Subcutaneous abdominal adipose tissue (tissue), 5 donors: Measurements from ENCODE around the gene KCNH1.

Source experiments
- H3K27ac ChIP-seq: one replicate; pipeline ENCODE4 v1.7.0; 2013; ENCODE audit warnings: low read depth, mild to moderate bottlenecking, inconsistent platforms, low read length, moderate library complexity
- H3K27me3 ChIP-seq, 5 donors: one replicate each; pipeline ENCODE4 v1.7.0; 2013; ENCODE audit warnings: low read length in 5 of 5, inconsistent platforms in 1 of 5; ENCODE audit not compliant: control insufficient read depth in 5 of 5, insufficient read depth in 4 of 5
- H3K36me3 ChIP-seq, 5 donors: one replicate each; pipeline ENCODE4 v1.7.0; 2013; ENCODE audit warnings: low read length in 5 of 5; ENCODE audit not compliant: control insufficient read depth in 5 of 5, insufficient read depth in 5 of 5
- H3K4me1 ChIP-seq, 5 donors: one replicate each; pipeline ENCODE4 v1.7.0; 2013; ENCODE audit warnings: low read length in 5 of 5, mild to moderate bottlenecking in 3 of 5, moderate library complexity in 1 of 5; ENCODE audit not compliant: control insufficient read depth in 5 of 5, insufficient read depth in 5 of 5
- H3K4me3 ChIP-seq, 5 donors: one replicate each; pipeline ENCODE4 v1.7.0; 2013; ENCODE audit warnings: low read length in 5 of 5, low read depth in 1 of 5
- H3K9ac ChIP-seq, 5 donors: one replicate each; pipeline ENCODE4 v1.7.0; 2013; ENCODE audit warnings: low read length in 5 of 5, mild to moderate bottlenecking in 4 of 5, moderate library complexity in 3 of 5
- H3K9me3 ChIP-seq, 5 donors: one replicate each; pipeline ENCODE4 v1.7.0; 2013; ENCODE audit warnings: low read length in 5 of 5; ENCODE audit not compliant: control insufficient read depth in 5 of 5
- donor health status: healthy.
- donor health status: healthy.
- donor health status: healthy.
- donor health status: healthy.
- donor health status: healthy.

KCNH1 gene

DNA sequence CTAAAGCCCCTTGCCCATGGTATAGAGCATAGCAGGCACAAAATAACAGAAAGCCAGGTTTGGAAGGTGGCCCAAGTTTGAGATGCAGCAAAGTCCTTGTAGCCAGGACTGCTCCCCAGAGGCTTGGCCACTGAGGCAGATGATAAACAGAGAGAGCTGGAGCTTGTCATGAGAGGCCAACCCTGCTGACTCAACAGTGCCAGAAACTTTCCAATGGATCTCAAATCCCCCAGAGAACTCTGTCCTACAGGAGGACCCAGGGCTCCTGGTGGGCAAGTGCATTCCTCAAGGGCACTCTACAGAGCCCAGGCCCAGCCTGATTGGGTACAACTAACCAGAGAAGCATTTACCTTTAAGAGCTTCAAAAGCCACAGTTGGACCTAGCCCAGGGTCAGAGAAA, 280.7 kb downstream of the KCNH1 start:
- no peaks in the 10 kb centered on the region for H3K4me1 ChIP-seq
- no peak overlapping the region for H3K27ac ChIP-seq
- H3K4me3 ChIP-seq = no peak overlapping the region
- no peak overlapping the region for H3K9ac ChIP-seq
- no peaks in the 10 kb centered on the region for H3K36me3 ChIP-seq
- no peaks in the 10 kb centered on the region for H3K9me3 ChIP-seq
- no peaks in the 10 kb centered on the region for H3K27me3 ChIP-seq

DNA sequence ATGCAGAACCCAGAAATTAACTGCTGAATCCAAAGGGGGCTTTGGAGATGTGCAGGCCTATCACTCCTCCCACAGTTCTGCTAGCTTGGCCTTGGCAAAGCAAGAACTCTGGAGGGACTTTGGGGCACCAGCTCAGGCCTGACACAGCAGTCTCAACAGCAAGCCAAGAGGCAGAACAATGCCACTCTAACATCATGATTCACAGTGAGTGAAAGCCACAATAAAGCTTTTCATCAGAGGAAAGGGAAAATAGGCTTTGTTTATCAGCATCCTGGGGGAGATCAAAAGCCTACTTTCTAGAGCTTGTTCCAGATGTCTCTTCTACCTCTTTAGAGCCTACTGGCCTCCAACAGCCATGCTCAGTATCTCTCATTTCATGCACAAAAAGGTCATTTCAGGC, 283.4 kb downstream of the KCNH1 start:
- no peaks in the 10 kb centered on the region for H3K4me1 ChIP-seq
- no peak overlapping the region for H3K4me3 ChIP-seq
- H3K9me3 ChIP-seq = no peaks in the 10 kb centered on the region
- no peaks in the 10 kb centered on the region for H3K27me3 ChIP-seq
- no peak overlapping the region for H3K27ac ChIP-seq
- H3K9ac ChIP-seq = no peak overlapping the region
- no peaks in the 10 kb centered on the region for H3K36me3 ChIP-seq

DNA sequence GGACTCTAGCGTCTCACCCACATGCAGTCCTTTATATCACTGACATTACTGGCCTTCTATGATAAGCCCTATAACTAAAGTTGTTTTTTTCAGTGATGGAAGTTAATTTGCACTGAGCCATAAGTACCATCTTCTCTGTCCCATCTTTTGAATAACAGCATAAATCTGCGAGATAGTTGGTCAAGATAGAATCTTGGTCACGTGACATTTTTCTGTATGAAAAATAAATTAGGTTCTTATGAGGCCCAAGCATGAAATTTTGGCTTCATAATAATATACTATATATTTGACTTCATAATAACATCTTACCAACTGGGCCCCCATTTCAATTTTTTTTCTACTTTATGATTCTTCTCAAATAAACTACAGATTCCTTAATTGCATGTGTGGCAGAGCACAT, 285.5 kb downstream of the KCNH1 start:
- Histone ChIP-seq H3K27me3 (no peaks in the 10 kb centered on the region), H3K27ac (no peak overlapping the region), H3K4me1 (no peaks in the 10 kb centered on the region), H3K9ac (no peak overlapping the region), H3K36me3 (no peaks in the 10 kb centered on the region), H3K4me3 (no peak overlapping the region), H3K9me3 (no peaks in the 10 kb centered on the region)

DNA sequence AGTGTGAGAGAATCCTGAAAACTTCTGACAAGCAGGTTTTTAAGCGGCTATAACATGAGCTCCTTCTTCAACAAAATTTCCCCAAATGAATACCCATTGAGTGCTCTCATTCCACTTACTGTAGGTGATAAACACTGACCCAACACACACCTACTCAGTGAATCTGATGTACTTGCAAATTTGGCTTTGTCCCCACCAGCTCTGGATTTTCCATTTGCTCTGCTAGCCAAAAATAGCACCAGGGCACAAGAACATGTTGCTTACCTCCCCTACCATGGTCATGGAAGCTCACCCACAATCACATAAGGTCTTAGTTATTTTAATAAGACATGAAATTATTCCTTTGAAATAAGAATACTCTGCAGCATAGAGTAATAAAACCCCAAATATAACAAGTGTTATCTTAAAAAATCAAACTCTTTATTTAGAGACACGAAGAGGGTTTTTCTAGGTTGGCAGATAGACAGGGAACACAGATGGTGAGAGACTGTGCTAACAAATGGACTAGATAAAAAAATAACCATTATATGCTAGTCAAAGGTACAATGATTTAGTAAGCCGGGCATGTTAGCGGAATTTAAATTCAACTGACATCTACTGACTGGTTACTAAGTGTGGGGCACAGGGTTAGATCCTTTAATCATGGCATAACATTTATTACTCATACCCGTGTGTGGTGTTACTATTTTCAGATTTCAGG, 291.9 kb downstream of the KCNH1 start:
- Histone ChIP-seq H3K27me3 (no peaks in the 10 kb centered on the region), H3K36me3 (no peaks in the 10 kb centered on the region), H3K4me1 (no peaks in the 10 kb centered on the region), H3K9me3 (peaks cover 0 to 7% (median 0%) of the 10 kb centered on the region in 5 donors), H3K27ac (no peak overlapping the region), H3K9ac (no peak overlapping the region), H3K4me3 (no peak overlapping the region)

DNA sequence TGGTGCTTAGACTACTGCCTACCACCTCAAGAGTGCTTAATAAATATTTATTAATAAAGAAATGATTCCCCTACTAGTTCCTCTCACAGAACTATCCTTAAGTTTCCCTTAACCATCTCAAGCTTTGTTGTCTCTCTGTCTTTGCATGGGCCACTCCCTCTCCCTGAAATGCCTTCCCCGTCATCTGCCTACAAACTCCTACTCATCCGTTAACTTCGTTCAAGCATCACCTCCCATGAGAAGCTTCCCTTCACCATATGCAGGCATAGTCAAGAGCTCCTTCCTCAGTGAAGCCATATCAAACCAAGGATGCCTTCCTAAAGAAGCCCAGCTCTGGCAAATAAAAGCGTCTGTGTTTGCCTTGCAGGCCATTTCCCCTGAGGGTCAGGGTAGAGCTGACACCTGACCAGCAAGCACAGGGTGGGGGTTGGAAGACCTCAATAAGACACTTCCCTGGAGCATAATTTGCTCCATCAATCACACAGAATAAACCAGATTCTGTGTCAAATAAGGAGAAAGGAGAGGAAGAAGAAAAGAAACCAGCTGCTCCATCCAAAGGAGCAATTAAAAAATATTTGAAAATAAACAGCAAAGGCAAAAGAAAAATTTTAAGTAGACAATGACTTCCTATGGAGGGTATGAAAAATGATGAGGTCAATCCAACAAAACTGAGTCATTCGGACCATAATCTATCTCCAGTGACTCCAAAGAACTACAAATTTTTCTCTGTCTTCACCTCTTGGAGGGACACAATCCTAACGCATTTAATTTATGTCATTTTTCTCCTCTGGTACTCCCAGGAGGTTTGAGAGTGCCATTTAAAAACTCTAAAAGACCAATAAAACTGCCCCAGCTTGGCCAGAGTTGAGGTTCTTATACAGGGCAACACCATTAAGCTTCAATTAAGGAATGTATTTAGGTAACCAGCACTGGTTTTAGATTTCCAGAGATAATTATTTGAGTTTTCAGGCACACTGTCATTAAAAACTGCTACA, 303.6 kb downstream of the KCNH1 start:
- Histone ChIP-seq H3K4me1 (no peaks in the 10 kb centered on the region), H3K9ac (no peak overlapping the region), H3K27ac (no peak overlapping the region), H3K27me3 (no peaks in the 10 kb centered on the region), H3K9me3 (no peaks in the 10 kb centered on the region), H3K4me3 (no peak overlapping the region), H3K36me3 (no peaks in the 10 kb centered on the region)

DNA sequence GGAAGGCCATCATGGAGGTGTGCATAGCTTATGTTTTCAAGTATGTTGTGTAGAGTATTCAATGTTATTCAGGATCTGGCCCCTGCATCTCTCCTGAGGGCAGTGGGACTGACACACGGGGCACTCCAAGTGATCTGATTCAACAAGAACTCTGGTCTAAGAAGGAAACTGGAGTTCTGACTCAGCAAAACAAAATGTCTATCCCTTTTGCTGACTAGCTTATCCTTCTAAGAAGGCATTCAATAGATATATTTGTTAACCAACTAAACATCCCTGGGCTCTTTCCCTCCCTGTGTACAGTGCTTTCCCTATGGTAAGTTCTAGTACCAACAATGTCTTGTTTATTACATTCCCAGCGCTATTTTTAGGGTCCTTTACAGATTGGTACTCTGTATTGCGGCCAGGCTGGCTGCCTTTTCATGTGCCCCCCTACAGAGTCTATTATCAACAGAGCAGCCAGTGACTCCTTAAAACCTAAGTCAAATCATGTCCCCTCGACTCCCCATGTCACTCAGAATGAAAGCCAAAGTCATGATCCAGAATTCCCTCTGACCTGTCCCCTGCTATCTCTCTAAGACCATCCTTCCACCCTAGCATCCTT, 304.9 kb downstream of the KCNH1 start:
- Histone ChIP-seq H3K4me3 (no peak overlapping the region), H3K9ac (no peak overlapping the region), H3K4me1 (no peaks in the 10 kb centered on the region), H3K27ac (no peak overlapping the region), H3K36me3 (no peaks in the 10 kb centered on the region), H3K9me3 (no peaks in the 10 kb centered on the region), H3K27me3 (no peaks in the 10 kb centered on the region)

DNA sequence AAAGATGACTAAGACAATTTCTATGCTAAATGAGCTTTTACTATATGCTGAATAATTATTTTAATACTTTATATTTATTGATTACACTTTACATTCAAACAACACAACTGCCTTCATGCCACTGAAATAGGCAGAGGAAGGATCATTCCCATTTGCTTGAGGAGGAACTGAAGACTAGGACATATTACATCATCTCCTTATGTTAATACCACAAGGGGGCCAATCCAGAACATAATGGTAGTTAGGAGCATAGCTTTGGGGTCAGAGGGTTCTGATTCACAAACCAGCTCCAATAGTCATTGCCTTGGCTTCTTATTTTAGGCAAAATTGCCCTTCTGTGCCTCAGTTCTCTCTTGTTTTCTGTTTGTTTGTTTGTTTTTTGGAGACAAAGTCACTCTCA, 306.5 kb downstream of the KCNH1 start:
- Histone ChIP-seq H3K4me1 (no peaks in the 10 kb centered on the region), H3K9me3 (no peaks in the 10 kb centered on the region), H3K27ac (no peak overlapping the region), H3K36me3 (no peaks in the 10 kb centered on the region), H3K27me3 (no peaks in the 10 kb centered on the region), H3K9ac (no peak overlapping the region), H3K4me3 (no peak overlapping the region)

DNA sequence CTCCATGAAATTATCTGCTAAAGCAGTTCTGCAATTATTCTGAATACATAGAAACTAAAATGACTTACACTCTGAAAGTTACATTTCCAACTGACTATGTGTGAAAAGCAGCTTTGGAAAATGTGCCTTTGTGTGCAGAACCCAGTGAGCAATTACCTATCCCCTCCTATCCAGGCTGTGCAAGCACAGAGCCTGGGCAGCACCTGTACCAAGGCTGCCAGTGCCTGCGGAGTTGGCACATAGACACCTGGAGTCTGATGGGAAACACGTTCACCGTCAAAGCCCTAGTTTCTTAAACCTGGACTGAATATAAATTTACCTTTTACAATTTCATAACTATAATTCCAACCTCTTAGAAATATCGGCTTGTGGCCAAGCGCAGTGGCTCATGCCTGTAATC, 307.3 kb downstream of the KCNH1 start:
- no peaks in the 10 kb centered on the region for H3K27me3 ChIP-seq
- H3K36me3 ChIP-seq = no peaks in the 10 kb centered on the region
- H3K4me1 ChIP-seq = no peaks in the 10 kb centered on the region
- H3K4me3 ChIP-seq = no peak overlapping the region
- H3K9me3 ChIP-seq = no peaks in the 10 kb centered on the region
- no peak overlapping the region for H3K27ac ChIP-seq
- no peak overlapping the region for H3K9ac ChIP-seq

DNA sequence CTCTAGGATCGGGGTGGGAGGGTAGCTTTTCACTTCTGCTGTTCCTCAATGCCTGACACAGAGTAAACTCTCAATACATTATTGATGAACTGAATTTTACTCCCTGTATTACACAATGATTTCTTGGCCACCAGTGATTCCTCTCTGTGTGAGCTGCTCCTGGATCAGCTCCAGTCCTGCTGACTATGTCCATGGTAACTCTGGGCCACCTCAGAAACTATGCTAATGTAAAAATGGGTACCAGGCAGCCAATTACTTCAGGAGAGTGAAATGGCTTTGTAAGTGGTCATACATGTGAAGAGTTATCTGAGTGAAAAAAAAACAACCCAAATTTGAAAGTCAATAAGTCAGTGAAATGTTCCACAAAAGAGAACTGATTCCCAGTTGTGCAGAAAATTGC, 311.0 kb downstream of the KCNH1 start:
- Histone ChIP-seq H3K27ac (no peak overlapping the region), H3K27me3 (no peaks in the 10 kb centered on the region), H3K9me3 (no peaks in the 10 kb centered on the region), H3K4me3 (no peak overlapping the region), H3K9ac (no peak overlapping the region), H3K4me1 (no peaks in the 10 kb centered on the region), H3K36me3 (no peaks in the 10 kb centered on the region)

DNA sequence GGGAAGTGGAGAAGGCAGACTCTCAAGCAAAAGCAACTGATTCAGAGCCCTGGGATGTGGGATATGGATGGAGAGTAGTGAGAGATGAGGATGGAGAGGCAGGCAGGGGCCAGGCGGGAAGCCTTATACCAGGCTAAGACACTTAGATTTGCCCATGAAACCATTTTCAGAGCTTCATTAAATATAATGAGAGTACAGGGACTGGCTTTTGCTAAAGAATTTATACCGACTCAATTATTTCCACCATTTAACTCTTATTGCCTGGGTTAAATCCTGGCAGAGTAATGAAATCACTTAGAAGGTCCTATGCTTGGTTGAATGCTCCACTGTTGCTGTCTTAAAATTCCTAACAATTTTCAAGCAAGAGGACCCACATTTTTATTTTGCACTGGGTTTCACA, 311.7 kb downstream of the KCNH1 start:
- H3K4me3 ChIP-seq = no peak overlapping the region
- no peaks in the 10 kb centered on the region for H3K27me3 ChIP-seq
- no peak overlapping the region for H3K27ac ChIP-seq
- no peak overlapping the region for H3K9ac ChIP-seq
- no peaks in the 10 kb centered on the region for H3K4me1 ChIP-seq
- H3K9me3 ChIP-seq = no peaks in the 10 kb centered on the region
- no peaks in the 10 kb centered on the region for H3K36me3 ChIP-seq
